ENCODE measurements around the gene SLC28A1.

GRCh38 chr15:84975871-84976351, 91.4 kb downstream of the SLC28A1 start:
- no peak for TF ChIP-seq CTCF (conservative IDR thresholded peaks at IDR 0.05; ENCODE audit: low read length)
- TF ChIP-seq EZH2phosphoT487 (IDR thresholded peaks at IDR 0.05; ENCODE audit: borderline replicate concordance, low read depth, low read length) = no peak

All from OCI-LY7 (cell line).